ENCODE data around the gene RNF121.

DNA sequence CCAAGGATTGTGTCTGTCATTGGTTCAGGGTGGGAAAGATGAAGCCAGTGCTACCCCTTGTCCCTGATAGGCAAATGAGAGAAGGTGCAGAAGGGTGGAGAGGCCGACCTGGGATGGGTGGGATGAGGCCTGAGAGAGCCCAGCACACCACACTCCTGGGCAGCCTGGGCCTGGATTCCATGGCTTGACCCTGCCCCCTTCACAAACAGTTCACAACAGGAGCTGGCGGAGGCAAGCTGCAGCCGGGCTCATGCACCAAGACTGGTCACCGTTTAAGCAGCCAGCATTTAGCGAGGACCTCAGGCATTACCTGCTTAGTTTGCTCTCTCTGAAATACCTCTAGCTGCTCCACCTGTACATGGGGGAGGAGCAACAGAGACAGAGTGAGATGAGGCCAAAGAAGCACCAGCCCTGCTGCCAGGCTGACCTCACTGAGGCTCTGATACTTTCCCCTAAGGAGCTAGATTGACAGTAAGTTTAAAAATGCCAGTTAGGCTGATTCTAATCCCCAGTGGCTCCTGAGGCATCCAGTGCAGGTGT lies 83.3 kb downstream of the RNF121 start:
- TF ChIP-seq, protein P1, sequence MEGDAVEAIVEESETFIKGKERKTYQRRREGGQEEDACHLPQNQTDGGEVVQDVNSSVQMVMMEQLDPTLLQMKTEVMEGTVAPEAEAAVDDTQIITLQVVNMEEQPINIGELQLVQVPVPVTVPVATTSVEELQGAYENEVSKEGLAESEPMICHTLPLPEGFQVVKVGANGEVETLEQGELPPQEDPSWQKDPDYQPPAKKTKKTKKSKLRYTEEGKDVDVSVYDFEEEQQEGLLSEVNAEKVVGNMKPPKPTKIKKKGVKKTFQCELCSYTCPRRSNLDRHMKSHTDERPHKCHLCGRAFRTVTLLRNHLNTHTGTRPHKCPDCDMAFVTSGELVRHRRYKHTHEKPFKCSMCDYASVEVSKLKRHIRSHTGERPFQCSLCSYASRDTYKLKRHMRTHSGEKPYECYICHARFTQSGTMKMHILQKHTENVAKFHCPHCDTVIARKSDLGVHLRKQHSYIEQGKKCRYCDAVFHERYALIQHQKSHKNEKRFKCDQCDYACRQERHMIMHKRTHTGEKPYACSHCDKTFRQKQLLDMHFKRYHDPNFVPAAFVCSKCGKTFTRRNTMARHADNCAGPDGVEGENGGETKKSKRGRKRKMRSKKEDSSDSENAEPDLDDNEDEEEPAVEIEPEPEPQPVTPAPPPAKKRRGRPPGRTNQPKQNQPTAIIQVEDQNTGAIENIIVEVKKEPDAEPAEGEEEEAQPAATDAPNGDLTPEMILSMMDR (IDR thresholded peaks at IDR 0.05), result no peak
- no peak for TF ChIP-seq POLR2A (IDR thresholded peaks at IDR 0.05)
